ENCODE results near the gene RNU7-1. TPM values are rescaled to one million over a fixed set of nuclear protein-coding genes. Genes with fewer than 3 reads are reported as not detected.

Gene RNU7-1
- total and polyA plus RNA-seq, 2 donors (not counting 1 experiment from before 2014, with no cell fraction given): not detected

- DNase-seq (no peak), ATAC-seq (ENCODE audit: low read depth) (no peak)
- 15% methylated on average over 12 of the region's 19 CpGs for WGBS (ENCODE audit: insufficient coverage)
- H3K27ac Mint-ChIP-seq: peak overlapping the region; percentile 97
- ChIA-PET CTCF (interaction anchor here (0.6 to 2.0 kb wide), 10 partner anchors 8 to 316 kb away, joined by 3 to 14 read pairs (median 4); partner anchors contain the start of genes C12orf57, LPCAT3, RNU7-1 and SPSB2), POLR2A (interaction anchor here (0.9 to 6.4 kb wide), 6 partner anchors 7 to 16 kb away, joined by 3 to 37 read pairs (median 4); partner anchors contain the start of genes C12orf57, ENO2 and RNU7-1)
- no peaks in the 10 kb centered on the region for H3K27me3 ChIP-seq (replicated peaks in 1 of 4; ENCODE audit: control extremely low read depth in 1 of 4, control insufficient read depth in 3 of 4, insufficient read depth in 4 of 4, low read length in 3 of 4)
- no peaks in the 10 kb centered on the region for H3K27me3 Mint-ChIP-seq
- H3K4me3 ChIP-seq (ENCODE audit: control extremely low read depth in 1 of 5, extremely low read depth in 1 of 5, insufficient read depth in 1 of 5, low read depth in 2 of 5, low read length in 4 of 5): peak overlapping the region in 4 of 5 experiments; percentile 38 to 85 (median 60)
- no peaks in the 10 kb centered on the region for H3K9me3 ChIP-seq (ENCODE audit: control extremely low read depth in 1 of 3, control insufficient read depth in 2 of 3, insufficient read depth in 1 of 3, low read length in 2 of 3)
- H3K36me3 ChIP-seq (replicated peaks in 1 of 2; ENCODE audit: control extremely low read depth in 1 of 2, control insufficient read depth in 1 of 2, extremely low read depth in 1 of 2, insufficient read depth in 2 of 2, low read length in 1 of 2): peaks cover 0 to 4% of the 10 kb centered on the region in 2 experiments
- H4K20me1 ChIP-seq (ENCODE audit: control insufficient read depth, insufficient read depth, low read length, poor library complexity, severe bottlenecking): no peaks in the 10 kb centered on the region
- peaks cover 22 to 37% of the 10 kb centered on the region in 2 donors for H3K4me1 ChIP-seq (ENCODE audit: control insufficient read depth in 2 of 2, insufficient read depth in 2 of 2, low read length in 2 of 2)
- intact Hi-C loops (cut with micrococcal nuclease): loop anchor here (1.0 kb wide), 1 partner anchor 8 kb away; no protein-coding TSS in a partner anchor
- peak overlapping the region; percentile 97 for H3K4me2 ChIP-seq (replicated peaks; ENCODE audit: low read depth, low read length, poor library complexity, severe bottlenecking)
- H3K9ac ChIP-seq (ENCODE audit: low read length): peak overlapping the region; percentile 72
- H3K27ac ChIP-seq (ENCODE audit: low read length in 2 of 2): peak overlapping the region; percentile 62 to 81
- peak overlapping the region; percentile 90 for H2AFZ ChIP-seq (ENCODE audit: insufficient read depth, low read depth, low read length, poor library complexity, severe bottlenecking)
- H3K4me1 Mint-ChIP-seq: peaks cover 46% of the 10 kb centered on the region
- peak overlapping the region; percentile 88 for H3K4me3 Mint-ChIP-seq
- no peak for TF ChIP-seq CTCF (IDR thresholded peaks at IDR 0.05)
- no peak for TF ChIP-seq EZH2 (IDR thresholded peaks at IDR 0.05; ENCODE audit: borderline replicate concordance, insufficient read depth, low read depth, low read length, poor library complexity, severe bottlenecking)
- H3K9me3 Mint-ChIP-seq (ENCODE audit: insufficient read depth): no peaks in the 10 kb centered on the region
- H3K79me2 ChIP-seq (ENCODE audit: control insufficient read depth, insufficient read depth, low read length): peaks cover 35% of the 10 kb centered on the region
Observed at GRCh38 chr12:6928703-6929407, 14.8 kb upstream of the RNU7-1 start.

All from B cell (primary cell).